GM18907 (cell line): ENCODE data around the gene TRMT5.

Source experiments
- ATAC-seq: cut with Tn5 transposase; IDR thresholded peaks from one replicate; pipeline ENCODE4 v1.9.1; 2021; ENCODE audit warnings: mild to moderate bottlenecking, moderate library complexity; ENCODE audit not compliant: unreplicated experiment

The TRMT5 gene

DNA sequence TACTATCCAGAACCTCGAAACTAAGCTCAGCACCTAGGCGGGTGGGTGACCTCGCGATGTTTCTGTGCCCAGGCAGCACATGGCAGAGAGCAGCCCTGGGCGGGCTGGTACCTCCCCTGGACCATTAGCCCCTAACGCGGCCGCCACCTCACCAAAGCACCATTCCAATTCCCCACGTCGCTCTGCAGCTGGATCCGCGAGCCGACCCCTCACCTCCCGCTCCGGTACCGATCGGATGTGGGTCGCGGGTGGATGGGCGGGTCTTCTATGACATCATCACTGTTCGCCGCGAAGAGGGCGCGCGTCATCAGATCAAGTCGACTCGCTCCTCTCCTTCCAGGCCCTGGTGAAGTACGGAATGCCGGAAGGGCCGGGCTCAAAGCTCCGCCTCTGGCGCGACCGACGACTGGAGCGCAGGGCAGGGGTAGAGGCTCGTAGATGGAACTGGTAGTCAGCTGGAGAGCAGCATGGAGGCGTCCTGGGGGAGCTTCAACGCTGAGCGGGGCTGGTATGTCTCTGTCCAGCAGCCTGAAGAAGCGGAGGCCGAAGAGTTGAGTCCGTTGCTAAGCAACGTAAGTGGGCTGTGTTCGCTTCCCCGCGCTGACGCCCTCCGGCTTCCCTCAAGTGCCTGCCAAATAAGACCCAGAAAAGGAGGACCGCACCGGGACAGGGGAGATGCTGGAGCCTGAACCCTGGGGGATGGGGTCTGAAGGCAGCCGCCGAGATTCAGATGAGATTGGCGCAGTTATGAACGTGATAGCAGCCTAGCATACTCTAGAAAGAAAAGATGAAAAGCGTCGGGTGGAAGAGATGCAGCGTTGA lies at the start of gene TRMT5, which contains the start of gene SLC38A6:
TSS of gene TRMT5 (minus strand) at position 269 of the 822 bp plus-strand sequence. CDS start at position 163, 106 bp downstream.
TSS of gene SLC38A6 (plus strand) at position 435 of the 822 bp plus-strand sequence. CDS start at position 468, 33 bp downstream.
- peak; percentile 90 for ATAC-seq

- ATAC-seq, result no peak
Observed at GRCh38 chr14:61026526-61026925, 45.6 kb upstream of the TRMT5 start.

DNA sequence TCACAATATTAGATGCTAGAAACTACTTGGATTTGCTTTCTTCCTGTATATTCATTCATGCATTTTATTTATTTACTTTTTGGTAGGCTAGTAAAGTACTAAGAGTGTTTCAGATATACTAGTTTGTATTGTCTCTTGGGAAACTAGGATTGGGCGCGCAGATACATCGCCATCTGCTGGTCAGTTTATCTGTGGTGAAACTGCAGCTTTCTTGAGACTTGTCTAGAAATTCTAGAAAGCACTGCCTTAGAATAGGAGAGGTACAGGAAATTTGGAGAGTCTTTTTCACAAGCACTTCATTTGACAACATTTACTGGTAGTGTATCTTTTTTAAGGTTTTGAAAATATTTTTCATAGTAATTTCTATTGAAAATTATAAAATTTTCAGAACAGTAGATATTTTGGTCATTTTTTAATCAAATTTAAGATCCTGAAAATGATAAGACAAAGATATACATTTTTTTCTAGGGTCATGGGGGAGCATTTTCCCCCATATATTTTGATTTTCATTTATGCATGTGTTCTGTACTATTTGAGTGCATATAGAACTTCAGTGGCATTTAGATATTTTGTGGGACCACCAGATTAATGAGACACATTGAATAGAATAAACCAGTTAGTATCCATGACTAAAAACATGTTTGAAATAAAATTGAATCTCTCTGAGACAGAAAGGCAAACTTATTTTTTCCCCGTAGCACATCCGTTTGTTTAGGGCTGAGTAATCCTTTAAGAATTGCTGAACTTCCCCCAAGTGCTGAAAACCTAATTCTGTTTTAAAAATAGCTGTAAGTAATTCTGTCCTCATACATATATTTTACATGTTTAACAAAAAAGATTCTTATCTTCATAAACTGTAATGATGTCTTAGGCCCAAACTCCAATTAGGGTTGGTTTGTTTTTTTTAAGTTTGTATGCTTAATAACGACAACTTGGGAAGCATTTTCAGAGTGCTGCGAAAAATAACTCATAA lies 44.7 kb upstream of the TRMT5 start:
- peak; percentile 63 for ATAC-seq

- ATAC-seq, result no peak
Observed at GRCh38 chr14:61019537-61019936, 38.7 kb upstream of the TRMT5 start.

DNA sequence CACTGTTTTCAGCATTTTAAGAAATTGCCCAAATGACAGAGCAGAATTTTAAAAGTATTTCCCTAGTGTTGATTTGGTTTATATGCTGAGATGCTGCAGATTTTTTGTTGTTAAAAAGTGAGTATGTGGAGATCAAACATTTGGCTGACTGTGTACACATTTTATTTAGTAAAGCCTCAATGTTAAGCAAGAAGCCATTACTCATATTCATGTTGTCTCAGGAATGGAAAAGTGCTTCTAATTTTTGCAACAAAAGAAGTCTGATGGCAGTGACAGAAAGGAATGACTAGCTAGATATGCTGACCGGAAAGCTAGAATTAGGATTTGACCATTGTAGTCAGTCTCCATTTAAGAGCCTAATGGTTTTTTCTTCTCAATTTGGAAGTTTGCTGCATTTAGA lies 22.7 kb upstream of the TRMT5 start:
- no peak for ATAC-seq

- no peak for ATAC-seq
Observed at GRCh38 chr14:60999536-60999935, 18.7 kb upstream of the TRMT5 start.

GRCh38 chr14:60998617-60999016 lies 17.7 kb upstream of the TRMT5 start:
- ATAC-seq, result no peak

DNA sequence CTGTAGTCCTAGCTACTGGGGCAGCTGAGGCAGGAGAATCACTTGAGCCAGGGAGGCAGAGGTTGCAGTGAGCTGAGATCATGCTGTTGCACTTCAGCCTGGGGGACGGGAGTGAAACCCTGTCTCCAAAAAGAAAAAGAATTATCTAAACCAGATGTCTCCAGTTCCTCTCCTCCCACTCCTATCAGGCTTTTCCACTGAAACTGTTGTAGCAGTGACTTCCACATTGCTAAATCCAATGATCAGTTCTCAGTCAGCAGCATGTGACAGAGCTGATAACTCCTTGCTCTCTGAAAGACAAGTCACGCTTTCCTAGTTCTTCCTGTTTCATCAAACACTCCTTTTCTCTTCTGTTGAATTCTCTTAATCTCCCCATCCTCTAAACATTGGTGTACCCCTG lies 8.7 kb upstream of the TRMT5 start:
- ATAC-seq, result no peak

- no peak for ATAC-seq
Observed at GRCh38 chr14:60986500-60986899, 5.6 kb upstream of the TRMT5 start.

- no peak for ATAC-seq
Observed at GRCh38 chr14:60984196-60984595, 3.3 kb upstream of the TRMT5 start.

- no peak for ATAC-seq
Observed at GRCh38 chr14:60981633-60982455, 965 bp upstream of the TRMT5 start.

GRCh38 chr14:60977847-60978246 lies 3.0 kb downstream of the TRMT5 start:
- no peak for ATAC-seq

DNA sequence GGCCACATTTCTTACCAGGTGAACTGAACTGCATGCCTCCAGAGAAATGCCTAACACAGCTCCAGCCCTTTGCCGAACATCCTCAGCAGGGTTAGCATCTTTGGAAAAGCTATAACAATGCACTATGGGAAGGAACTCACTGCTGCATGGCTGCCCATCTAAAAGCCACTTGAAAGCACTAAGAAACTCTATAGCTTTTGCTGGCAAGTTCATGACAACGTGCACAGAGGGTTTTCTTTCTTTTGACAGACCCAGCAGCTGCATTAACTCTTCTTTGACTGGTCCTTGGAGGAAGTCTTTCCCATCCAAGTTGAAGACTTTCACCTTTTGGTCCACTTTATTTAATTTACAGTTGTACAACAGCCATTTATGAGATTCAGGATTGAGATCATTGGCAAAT lies 5.3 kb downstream of the TRMT5 start:
- no peak for ATAC-seq

GRCh38 chr14:60974090-60974651 lies 6.7 kb downstream of the TRMT5 start:
- no peak for ATAC-seq

DNA sequence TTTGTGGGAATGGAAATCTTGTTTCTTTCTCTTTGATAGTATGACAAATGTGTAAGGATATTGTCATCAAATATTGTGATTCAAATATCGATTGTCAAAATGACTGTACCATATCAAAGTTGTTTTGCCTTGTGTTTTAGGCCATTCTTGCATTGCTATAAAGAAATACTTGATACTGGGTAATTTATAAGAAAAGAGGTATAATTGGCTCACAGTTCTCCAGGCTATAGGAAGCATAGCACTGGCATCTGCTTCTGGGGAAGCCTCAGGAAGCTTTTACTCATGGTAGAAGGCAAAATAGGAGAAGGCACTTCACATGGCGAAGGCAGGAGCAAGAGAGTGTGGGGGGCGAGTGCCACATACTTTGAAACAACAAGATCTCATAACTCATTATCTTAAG lies 7.8 kb downstream of the TRMT5 start:
- no peak for ATAC-seq

DNA sequence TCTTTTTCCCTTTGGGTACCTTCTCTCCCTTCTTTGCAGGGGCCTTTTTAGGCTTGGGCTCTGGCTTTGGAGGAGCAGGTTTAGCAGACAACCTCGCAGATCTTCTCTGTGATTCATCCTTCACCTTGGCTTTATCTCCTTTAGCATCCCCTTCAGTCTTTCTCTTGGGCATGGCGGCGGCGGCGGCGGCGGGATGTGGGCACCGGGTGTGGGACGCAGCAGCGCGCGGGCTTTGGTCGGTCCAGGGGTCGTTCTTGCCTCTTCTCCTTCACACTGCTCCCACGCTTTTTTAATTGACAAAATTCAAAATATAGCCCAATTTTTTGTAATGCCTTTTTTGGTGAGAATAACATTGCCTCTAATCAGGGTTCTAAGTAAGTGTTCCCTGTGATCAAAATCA lies 8.6 kb downstream of the TRMT5 start:
- no peak for ATAC-seq

DNA sequence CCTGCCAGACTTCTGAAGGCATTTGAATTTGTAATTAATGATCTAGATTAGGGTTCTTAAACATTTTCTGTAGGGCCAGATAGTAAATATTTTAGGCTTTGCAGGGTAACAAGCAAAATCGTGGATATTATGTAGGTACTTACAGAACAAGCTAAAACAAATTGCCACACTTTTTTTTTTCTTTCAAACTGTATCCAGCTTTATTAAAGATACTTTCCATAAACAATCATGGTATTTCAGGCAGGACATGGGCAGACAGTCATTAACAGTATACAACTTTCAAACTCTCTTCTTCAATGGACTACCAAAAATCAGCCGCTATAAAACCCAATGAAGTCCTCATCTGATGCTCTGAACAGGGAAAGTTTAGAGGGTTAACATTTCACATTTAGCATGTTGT lies 9.6 kb downstream of the TRMT5 start:
- no peak for ATAC-seq

GRCh38 chr14:60970146-60970545 lies 10.7 kb downstream of the TRMT5 start:
- no peak for ATAC-seq

- no peak for ATAC-seq
Observed at GRCh38 chr14:60968671-60969070, 12.2 kb downstream of the TRMT5 start.

- ATAC-seq, result no peak
Observed at GRCh38 chr14:60968099-60968498, 12.8 kb downstream of the TRMT5 start.
